Measurements from ENCODE around the gene NPPB. TPM values are rescaled to one million over a fixed set of nuclear protein-coding genes. Genes with fewer than 3 reads are reported as not detected.

Gene NPPB
- total RNA-seq, 1 donor from 2014 or later, result not detected

DNA sequence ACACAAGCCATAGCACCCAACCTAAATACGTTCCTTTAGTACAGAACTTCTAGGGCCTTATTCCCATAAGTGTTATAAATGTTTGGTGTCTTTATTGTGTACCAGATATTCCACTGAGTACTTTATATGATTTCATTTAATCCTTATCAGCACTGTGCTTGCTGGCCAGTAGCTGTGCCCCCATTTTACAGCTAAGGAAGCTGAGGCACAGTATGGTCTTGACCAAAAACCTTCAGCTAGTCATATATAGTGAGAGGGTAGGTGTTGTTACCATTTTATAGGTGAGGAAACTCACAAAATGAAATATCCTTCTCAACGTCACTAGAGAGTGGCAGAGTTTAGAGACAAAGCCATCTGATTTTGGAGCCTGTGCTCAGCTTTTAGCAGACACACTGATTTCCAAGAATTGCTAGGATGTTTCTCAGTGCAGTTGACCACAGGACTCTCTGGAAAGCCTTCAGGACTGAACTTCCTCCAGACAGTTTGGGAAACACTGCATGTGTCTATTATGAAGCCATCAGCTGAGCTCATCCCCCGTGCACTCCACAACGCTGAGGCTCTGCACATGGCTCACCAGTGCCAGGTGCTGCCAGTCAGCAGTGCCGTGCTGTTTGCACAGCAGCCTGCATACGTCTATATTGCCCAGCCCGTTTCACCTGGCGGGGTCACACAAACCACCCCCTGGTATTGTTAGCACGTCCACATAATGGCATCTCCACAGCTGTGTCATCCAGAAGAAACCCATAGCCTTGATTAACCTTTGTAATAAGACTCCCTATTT, 26.6 kb downstream of the NPPB start:
- no peak for ATAC-seq

DNA sequence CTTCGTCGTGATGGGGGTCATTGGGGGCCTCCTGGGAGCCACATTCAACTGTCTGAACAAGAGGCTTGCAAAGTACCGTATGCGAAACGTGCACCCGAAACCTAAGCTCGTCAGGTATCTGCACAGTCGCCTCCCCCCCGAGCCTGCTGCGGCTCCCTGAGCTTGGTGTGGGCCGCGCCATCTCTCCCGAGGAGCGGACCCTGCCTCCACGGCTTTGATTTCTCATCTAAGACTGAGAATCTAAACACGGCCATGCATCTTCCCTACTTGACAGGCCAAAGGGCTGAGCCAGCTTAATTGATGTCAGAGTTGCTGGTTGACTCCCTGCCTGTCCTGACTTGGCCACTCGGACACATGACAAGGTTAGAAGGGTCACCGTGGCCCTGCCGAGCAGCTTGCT, 30.2 kb downstream of the NPPB start:
- no peak for ATAC-seq

DNA sequence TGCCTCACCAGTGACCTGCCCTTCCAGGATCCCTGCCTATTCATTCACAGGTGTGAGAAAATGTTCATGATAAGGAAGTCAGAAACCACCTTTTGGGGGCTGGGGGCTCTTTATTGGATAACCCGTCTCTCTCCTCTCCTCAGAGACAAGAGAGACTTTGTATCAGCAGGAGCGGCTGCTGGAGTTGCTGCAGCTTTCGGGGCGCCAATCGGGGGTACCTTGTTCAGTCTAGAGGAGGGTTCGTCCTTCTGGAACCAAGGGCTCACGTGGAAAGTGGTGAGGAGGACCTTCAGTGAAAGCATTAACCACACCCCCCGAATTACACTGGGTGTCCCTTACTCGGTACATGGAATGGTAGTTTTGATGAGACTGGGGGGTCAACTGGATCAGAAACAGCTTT, 31.8 kb downstream of the NPPB start:
- ATAC-seq, result no peak

DNA sequence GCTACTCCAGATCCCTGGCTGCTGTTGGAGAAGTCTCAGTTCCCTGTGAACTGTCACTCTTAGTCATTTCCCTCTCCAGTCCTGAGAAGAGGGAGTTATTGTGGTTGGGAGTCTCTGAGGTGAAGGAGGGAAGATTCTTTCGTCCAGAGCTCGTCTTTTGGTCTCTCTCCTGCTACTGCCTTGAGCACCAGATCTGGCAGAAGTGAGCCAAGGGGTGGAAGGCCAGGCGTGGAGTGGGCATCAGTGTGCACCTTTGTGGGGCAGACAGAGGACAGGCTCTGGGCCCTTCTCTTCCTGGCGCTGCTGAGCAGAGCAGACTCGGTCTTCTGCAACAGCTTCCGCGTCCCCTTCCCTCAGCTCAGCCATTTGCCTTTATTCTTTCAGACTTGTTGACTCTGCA, 33.6 kb downstream of the NPPB start:
- ATAC-seq, result no peak

- ATAC-seq, result no peak
Measured at GRCh38 chr1:11823366-11824137, 35.2 kb downstream of the NPPB start.

- no peak for ATAC-seq
Measured at GRCh38 chr1:11822091-11822490, 36.7 kb downstream of the NPPB start.

DNA sequence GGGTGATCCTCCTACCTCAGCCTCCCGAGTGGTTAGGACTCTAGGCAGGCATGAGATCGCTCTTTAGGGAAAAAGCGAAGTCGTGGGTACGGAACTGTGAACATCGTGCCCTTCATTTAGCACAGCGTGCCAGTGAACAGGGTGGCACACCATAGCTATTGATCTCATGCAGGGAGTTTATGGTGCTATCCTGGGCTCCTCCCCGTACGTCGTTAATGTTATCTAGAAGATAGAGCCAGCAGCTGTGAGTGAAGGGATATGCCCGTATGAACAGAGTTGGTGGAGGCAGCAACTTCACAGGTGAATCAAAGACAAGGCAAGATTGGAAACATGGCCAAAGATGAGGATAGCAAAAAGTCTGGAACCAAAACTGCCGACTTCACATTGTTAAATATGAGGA, 41.6 kb downstream of the NPPB start:
- ATAC-seq, result no peak

DNA sequence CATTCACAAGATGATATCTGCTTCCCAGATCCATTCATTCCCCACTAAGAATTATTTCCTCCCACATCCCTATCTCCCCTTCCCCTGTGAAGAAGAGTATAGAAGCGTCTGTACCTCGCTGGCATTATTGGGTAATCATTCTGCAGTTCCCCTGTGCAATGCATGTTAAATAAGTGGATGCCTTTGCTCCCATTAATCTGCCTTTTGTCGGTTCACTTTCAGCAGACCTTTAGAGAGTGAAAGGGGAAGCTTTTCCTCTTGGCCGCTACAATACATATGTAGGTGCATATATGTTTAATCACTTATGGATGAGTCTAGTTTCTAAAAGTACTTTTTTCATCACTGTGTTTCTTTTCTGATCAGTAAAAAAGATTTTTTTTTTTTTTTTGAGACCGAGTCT, 45.7 kb downstream of the NPPB start:
- no peak for ATAC-seq

Other genes with a start within 250 kb of the NPPB start
- 5.9 TPM for gene FBXO2, start 204.5 kb downstream of the NPPB start, total RNA-seq
- 6.4 TPM for gene FBXO44, start 204.1 kb downstream of the NPPB start, total RNA-seq
- 6.2 TPM for gene FBXO6, start 194.7 kb downstream of the NPPB start, total RNA-seq
- 15.8 TPM for gene MAD2L2, start 177.8 kb downstream of the NPPB start, total RNA-seq
- 0.04 TPM for gene DRAXIN, start 167.2 kb downstream of the NPPB start, total RNA-seq
- gene AGTRAP, start 122.8 kb downstream of the NPPB start, total RNA-seq, result 50.4 TPM
- 0.84 TPM for gene C1orf167, start 96.8 kb downstream of the NPPB start, total RNA-seq
- 21.3 TPM for gene MTHFR, start 53.0 kb downstream of the NPPB start, total RNA-seq
- 6.9 TPM for gene CLCN6, start 52.8 kb downstream of the NPPB start, total RNA-seq
- not detected for gene NPPA, start 11.2 kb downstream of the NPPB start, total RNA-seq
- 26.3 TPM for gene KIAA2013, start 67.5 kb upstream of the NPPB start, total RNA-seq
- 26.5 TPM for gene PLOD1, start 75.8 kb upstream of the NPPB start, total RNA-seq
- gene MFN2, start 121.5 kb upstream of the NPPB start, total RNA-seq, result 96.5 TPM
- gene MIIP, start 160.6 kb upstream of the NPPB start, total RNA-seq, result 15.2 TPM
- gene TNFRSF8, start 204.4 kb upstream of the NPPB start, total RNA-seq, result 0.12 TPM

Measured in esophagus mucosa (tissue), 1 donor.